T-helper 1 cell treated with Interleukin-12 subunit alpha and Interleukin-12 subunit beta and Interleukin-4 antibody, amounts not matched to agents 30 μg/mL and 1 μg/mL, for 36 hours (primary cell): ENCODE measurements around the gene ITGBL1.

Experiments
- H3K27ac Mint-ChIP-seq: one replicate; pipeline ENCODE4 v1.8.0; 2021; ENCODE audit warnings: mild to moderate bottlenecking, mixed read lengths
- H3K27me3 Mint-ChIP-seq: one replicate; pipeline ENCODE4 v1.8.0; 2021; ENCODE audit warnings: low read depth, mixed read lengths
- H3K36me3 Mint-ChIP-seq: one replicate; pipeline ENCODE4 v1.8.0; 2021; ENCODE audit warnings: low read depth, mixed read lengths
- H3K4me1 Mint-ChIP-seq: one replicate; pipeline ENCODE4 v1.8.0; 2021; ENCODE audit warnings: low read depth, mixed read lengths
- H3K4me3 Mint-ChIP-seq: one replicate; pipeline ENCODE4 v1.8.0; 2021; ENCODE audit warnings: mild to moderate bottlenecking, moderate library complexity, mixed read lengths
- H3K9me3 Mint-ChIP-seq: one replicate; pipeline ENCODE4 v1.8.0; 2021; ENCODE audit warnings: mixed read lengths

ITGBL1 gene

DNA sequence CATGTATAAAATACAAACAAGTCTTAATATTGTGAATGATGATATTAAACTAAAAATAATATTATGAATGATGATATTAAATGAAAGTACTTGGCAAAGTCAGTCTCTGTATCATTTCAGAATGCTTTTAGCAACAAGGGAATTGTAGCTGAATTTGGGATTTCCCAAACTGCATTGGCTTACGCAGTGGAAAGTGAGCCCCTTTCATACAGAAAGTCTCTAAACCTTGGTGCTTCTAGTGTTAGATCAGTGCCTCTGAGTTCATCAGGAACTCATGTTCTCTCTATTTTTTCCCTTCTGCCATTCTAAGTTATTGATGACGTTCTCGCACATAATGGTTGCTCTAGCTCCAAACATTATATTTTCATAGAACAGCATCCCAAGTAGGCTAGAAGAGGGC is 300.0 kb downstream of the ITGBL1 start:
- Mint-ChIP-seq H3K4me1 (no peaks in the 10 kb centered on the region), H3K9me3 (no peaks in the 10 kb centered on the region), H3K27ac (no peak overlapping the region), H3K4me3 (no peak overlapping the region), H3K36me3 (no peaks in the 10 kb centered on the region), H3K27me3 (no peaks in the 10 kb centered on the region)

DNA sequence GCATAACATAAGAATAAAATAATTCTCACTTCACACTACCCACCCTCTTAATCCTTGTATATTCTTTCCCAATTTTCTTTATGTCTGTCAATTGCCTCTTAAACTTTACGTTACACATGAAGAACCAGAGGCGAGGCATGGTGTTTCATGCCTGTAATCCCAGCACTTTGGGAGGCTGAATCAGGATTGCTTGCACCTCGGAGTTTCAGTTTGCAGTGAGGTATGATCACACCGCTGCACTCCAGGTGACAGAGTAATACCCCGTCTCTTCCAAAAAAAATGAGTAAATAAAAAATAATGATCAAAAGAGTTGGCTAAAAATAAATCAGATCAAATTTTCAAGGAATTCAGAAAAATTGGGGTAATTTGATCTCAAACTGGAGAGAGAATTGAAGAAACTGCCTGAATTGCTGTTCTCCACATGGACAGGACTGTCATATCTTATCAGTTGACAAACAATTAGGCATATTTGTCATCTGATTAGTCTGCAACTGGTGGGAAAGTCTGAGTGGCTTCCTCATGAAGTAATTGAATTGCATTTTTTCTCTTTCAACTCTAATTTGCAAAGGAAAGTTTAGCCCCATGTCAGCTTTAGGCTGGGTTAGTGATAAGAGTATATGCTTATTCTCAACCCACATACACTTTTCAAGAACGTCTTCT is 302.9 kb downstream of the ITGBL1 start:
- Mint-ChIP-seq H3K4me3 (no peak overlapping the region), H3K27me3 (no peaks in the 10 kb centered on the region)

GRCh38 chr13:101757446-101758039 is 305.1 kb downstream of the ITGBL1 start:
- H3K27me3 Mint-ChIP-seq, result no peaks in the 10 kb centered on the region
- no peaks in the 10 kb centered on the region for H3K36me3 Mint-ChIP-seq
- no peak overlapping the region for H3K4me3 Mint-ChIP-seq
- H3K4me1 Mint-ChIP-seq, result no peaks in the 10 kb centered on the region
- H3K27ac Mint-ChIP-seq, result no peak overlapping the region
- H3K9me3 Mint-ChIP-seq, result no peaks in the 10 kb centered on the region

More for the DNA sequence above, 302.9 kb downstream of the ITGBL1 start:
- no peaks in the 10 kb centered on the region for H3K9me3 Mint-ChIP-seq
- no peak overlapping the region for H3K27ac Mint-ChIP-seq
- H3K36me3 Mint-ChIP-seq, result no peaks in the 10 kb centered on the region
- no peaks in the 10 kb centered on the region for H3K4me1 Mint-ChIP-seq

DNA sequence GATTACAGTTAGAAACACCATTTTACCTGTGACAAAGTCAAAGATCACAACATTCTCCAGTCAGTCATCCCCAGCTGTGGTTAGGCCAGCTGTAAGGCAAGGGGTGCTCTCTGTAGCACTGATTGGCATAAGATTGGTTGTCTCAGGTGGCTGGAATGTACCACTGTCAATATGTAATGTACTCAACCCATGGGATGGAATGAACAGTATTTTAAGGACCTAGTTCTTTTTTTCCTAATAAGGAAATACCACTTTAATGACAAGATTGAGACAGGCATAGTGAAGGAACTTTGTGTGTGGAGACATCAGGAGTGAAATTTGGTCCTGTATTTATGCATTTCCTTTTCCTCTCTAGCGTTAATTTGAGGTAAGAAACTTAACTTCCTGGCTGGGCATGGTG is 310.7 kb downstream of the ITGBL1 start:
- Mint-ChIP-seq H3K27me3 (no peaks in the 10 kb centered on the region), H3K4me3 (no peak overlapping the region)

More for the DNA sequence above, 310.7 kb downstream of the ITGBL1 start:
- H3K4me1 Mint-ChIP-seq, result no peaks in the 10 kb centered on the region
- peak overlapping the region; percentile 45 for H3K27ac Mint-ChIP-seq
- H3K36me3 Mint-ChIP-seq, result no peaks in the 10 kb centered on the region
- H3K9me3 Mint-ChIP-seq, result no peaks in the 10 kb centered on the region
